Caco-2 (cell line): Measurements from ENCODE around the gene CCDC112. TPM values are rescaled to one million over a fixed set of nuclear protein-coding genes. Genes with fewer than 3 reads are reported as not detected.

Experiments
- BruUV-seq: library from RNA; stranded (reverse); fragments of 400-500 nt; replicated peaks from 2 replicates; lab custom pipeline; 2021; lab: Mats Ljungman, UMichigan
- CTCF ChIA-PET: fragments of 300-600 bp; sonication (Branson Sonifier 250); formaldehyde crosslinking; loops from one replicate; lab custom pipeline; 2022; ENCODE audit warnings: antibody characterized with exemption; lab: Charles Lee
- POLR2A ChIA-PET: fragments of 300-600 bp; sonication (Branson Sonifier 250); formaldehyde crosslinking; loops from one replicate; lab custom pipeline; 2022; ENCODE audit warnings: antibody characterized with exemption; lab: Charles Lee
- DNase-seq, 2 experiments: peaks; one replicate each; pipeline versions ENCODE4 v3.0.0 to v3.0.0-alpha.2; 2020 to 2022
- H3K27me3 ChIP-seq: replicated peaks from 2 replicates; pipeline ENCODE4 v1.6.0; 2011; ENCODE audit warnings: low read length; ENCODE audit not compliant: control insufficient read depth, insufficient read depth
- H3K36me3 ChIP-seq: 2 replicates; pipeline ENCODE4 v1.5.1; 2011; ENCODE audit warnings: low read length; ENCODE audit not compliant: control insufficient read depth, insufficient read depth
- H3K4me1 ChIP-seq: fragments of 250-450 bp; sonication (Bioruptor Pico); 2 replicates; pipeline ENCODE4 v1.5.1; 2020; ENCODE audit warnings: mild to moderate bottlenecking
- H3K4me3 ChIP-seq: 2 replicates; pipeline ENCODE4 v1.5.1; 2011; ENCODE audit warnings: low read depth, mild to moderate bottlenecking, control low read depth, low read length
- H3K9me3 ChIP-seq: fragments of 250-450 bp; sonication (Bioruptor Pico); 2 replicates; pipeline ENCODE4 v1.5.1; 2020; ENCODE audit warnings: mild to moderate bottlenecking, moderate library complexity
- H3K27ac Mint-ChIP-seq: one replicate; pipeline ENCODE4 v1.8.0; 2022; ENCODE audit warnings: mixed read lengths; ENCODE audit not compliant: unreplicated experiment
- H3K27me3 Mint-ChIP-seq: one replicate; pipeline ENCODE4 v1.8.0; 2022; ENCODE audit warnings: mixed read lengths; ENCODE audit not compliant: insufficient read depth, unreplicated experiment
- H3K36me3 Mint-ChIP-seq: one replicate; pipeline ENCODE4 v1.8.0; 2022; ENCODE audit warnings: mild to moderate bottlenecking, mixed read lengths; ENCODE audit not compliant: insufficient read depth, unreplicated experiment
- H3K4me1 Mint-ChIP-seq: one replicate; pipeline ENCODE4 v1.8.0; 2022; ENCODE audit warnings: low read depth, mixed read lengths; ENCODE audit not compliant: unreplicated experiment
- H3K4me3 Mint-ChIP-seq: one replicate; pipeline ENCODE4 v1.8.0; 2022; ENCODE audit warnings: mild to moderate bottlenecking, moderate library complexity, mixed read lengths; ENCODE audit not compliant: unreplicated experiment
- H3K9me3 Mint-ChIP-seq: one replicate; pipeline ENCODE4 v1.8.0; 2022; ENCODE audit warnings: mixed read lengths; ENCODE audit not compliant: unreplicated experiment
- CTCF ChIP-seq, 2 experiments: fragments of 200-600 bp in 1 of 2; IDR thresholded peaks; 1 replicate in 1 of 2; 2 replicates in 1 of 2; pipeline versions ENCODE4 v1.5.1 to v1.8.0; 2011 to 2022; ENCODE audit warnings: antibody characterized with exemption in 1 of 2, control low read depth in 1 of 2, inconsistent platforms in 1 of 2, low read depth in 1 of 2, low read length in 1 of 2, mild to moderate bottlenecking in 1 of 2, moderate library complexity in 1 of 2; ENCODE audit not compliant: insufficient read depth in 1 of 2, severe bottlenecking in 1 of 2, unreplicated experiment in 1 of 2
- intact Hi-C: fragments of 100-400 bp; cut with micrococcal nuclease; formaldehyde crosslinking; loops from one replicate; pipeline ENCODE4 v1.10.0; 2022; ENCODE audit not compliant: unreplicated experiment
- total RNA-seq: library from RNA; stranded (reverse); gene quantifications from 2 replicates; pipeline ENCODE4 v1.2.3, GENCODE V29; 2022

Gene CCDC112
- total RNA-seq, 1 experiment from 2014 or later: 2.9 TPM

DNA sequence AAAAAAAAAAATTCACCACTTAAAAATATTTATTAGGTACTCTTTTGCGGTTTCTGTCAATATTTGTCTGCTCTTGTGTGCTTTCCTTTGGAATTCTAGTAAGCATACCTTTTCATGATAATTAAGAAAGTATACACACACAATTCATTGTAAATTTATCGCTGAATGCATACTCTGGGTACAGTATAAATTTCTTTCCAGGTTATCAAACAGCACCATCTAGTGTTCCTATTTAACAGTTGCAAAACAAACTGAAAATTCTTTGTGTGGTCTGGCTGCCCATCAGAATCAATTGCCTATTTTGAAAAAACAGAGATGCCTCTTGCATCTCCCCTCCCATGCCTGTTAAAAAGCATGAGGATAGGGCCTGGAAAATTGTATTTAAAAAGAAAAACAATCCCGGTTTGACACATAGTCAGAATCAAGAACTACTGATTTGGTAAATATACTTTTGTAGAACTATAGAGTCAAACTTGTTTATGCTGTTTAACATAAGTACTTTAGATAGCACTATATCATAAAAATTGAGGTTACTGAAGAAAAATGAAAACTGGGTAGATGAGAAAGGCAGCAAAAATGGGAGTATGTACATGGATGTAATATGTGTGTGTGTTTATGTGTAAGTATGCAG, 50.0 kb downstream of the CCDC112 start:
- H3K4me3 Mint-ChIP-seq: no peak overlapping the region
- ChIA-PET CTCF (interaction anchor here (0.6 kb wide), 1 partner anchor 588 kb away, joined by 5 read pairs; no protein-coding TSS in a partner anchor), POLR2A (no interaction called here)
- peaks cover 6% of the 10 kb centered on the region for H3K4me1 Mint-ChIP-seq
- no peaks in the 10 kb centered on the region for H3K9me3 ChIP-seq
- peak; percentile 66 to 69 for TF ChIP-seq CTCF (IDR thresholded peaks at IDR 0.05; ENCODE audit: insufficient read depth in 1 of 2, low read depth in 1 of 2, low read length in 1 of 2, severe bottlenecking in 1 of 2, unreplicated experiment in 1 of 2)
- DNase-seq: peak in 1 of 2 experiments; percentile 15
- no peak overlapping the region for H3K27ac Mint-ChIP-seq
- H3K4me3 ChIP-seq: no peak overlapping the region
- no TSS peak for BruUV-seq
- intact Hi-C loops: loop anchor here (1.0 to 10.0 kb wide), 2 partner anchors 148 to 442 kb away; no protein-coding TSS in a partner anchor
- no peaks in the 10 kb centered on the region for H3K27me3 Mint-ChIP-seq
- H3K27me3 ChIP-seq: no peaks in the 10 kb centered on the region
- H3K36me3 Mint-ChIP-seq: peaks cover 11% of the 10 kb centered on the region
- H3K36me3 ChIP-seq: no peaks in the 10 kb centered on the region
- no peaks in the 10 kb centered on the region for H3K4me1 ChIP-seq
- peaks cover 6% of the 10 kb centered on the region for H3K9me3 Mint-ChIP-seq

DNA sequence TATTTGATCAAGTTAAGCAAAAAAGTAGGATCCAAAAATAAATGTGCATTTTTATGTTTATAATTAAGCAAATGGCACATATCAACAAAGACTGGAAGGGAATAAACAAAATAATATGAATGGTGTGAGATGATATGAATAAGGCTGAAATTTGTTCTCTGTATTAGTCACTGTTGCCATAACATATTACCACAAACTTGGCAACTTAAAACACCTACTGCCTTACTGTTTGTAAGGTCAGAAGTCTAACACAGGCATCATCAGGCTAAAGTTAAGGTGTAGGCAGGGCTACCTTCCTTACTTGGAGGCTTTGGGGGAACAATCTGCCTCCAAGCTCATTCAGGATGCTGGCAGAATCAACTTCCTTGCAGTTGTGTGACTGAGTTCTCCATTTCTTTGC, 53.0 kb downstream of the CCDC112 start:
- no peak overlapping the region for H3K27ac Mint-ChIP-seq
- TF ChIP-seq CTCF (IDR thresholded peaks at IDR 0.05; ENCODE audit: insufficient read depth in 1 of 2, low read depth in 1 of 2, low read length in 1 of 2, severe bottlenecking in 1 of 2, unreplicated experiment in 1 of 2): no peak
- Histone ChIP-seq H3K4me1 (no peaks in the 10 kb centered on the region), H3K27me3 (no peaks in the 10 kb centered on the region), H3K9me3 (no peaks in the 10 kb centered on the region), H3K36me3 (0 out of 2 replicates have a peak, but pooled peaks cover 1% of the 10 kb centered on the region), H3K4me3 (no peak overlapping the region)
- H3K4me1 Mint-ChIP-seq: no peaks in the 10 kb centered on the region
- no peak overlapping the region for H3K4me3 Mint-ChIP-seq
- ChIA-PET POLR2A (no interaction called here), CTCF (no interaction called here)
- intact Hi-C loops: loop anchor here (10.0 kb wide), 1 partner anchor 439 kb away; no protein-coding TSS in a partner anchor
- no peaks in the 10 kb centered on the region for H3K9me3 Mint-ChIP-seq
- BruUV-seq: no TSS peak
- H3K27me3 Mint-ChIP-seq: no peaks in the 10 kb centered on the region
- DNase-seq: no peak
- H3K36me3 Mint-ChIP-seq: peaks cover 11% of the 10 kb centered on the region

GRCh38 chr5:115241881-115242642, 54.4 kb downstream of the CCDC112 start:
- no peak overlapping the region for H3K27ac Mint-ChIP-seq
- CTCF ChIA-PET: interaction anchor here (0.6 kb wide), 1 partner anchor 332 kb away, joined by 4 read pairs; no protein-coding TSS in a partner anchor
- H3K27me3 Mint-ChIP-seq: no peaks in the 10 kb centered on the region
- no peak overlapping the region for H3K4me3 ChIP-seq
- peaks cover 11% of the 10 kb centered on the region for H3K36me3 Mint-ChIP-seq
- POLR2A ChIA-PET: no interaction called here
- H3K9me3 Mint-ChIP-seq: no peaks in the 10 kb centered on the region
- H3K27me3 ChIP-seq: no peaks in the 10 kb centered on the region
- no peaks in the 10 kb centered on the region for H3K4me1 Mint-ChIP-seq
- H3K9me3 ChIP-seq: no peaks in the 10 kb centered on the region
- BruUV-seq: no TSS peak
- H3K4me3 Mint-ChIP-seq: no peak overlapping the region
- DNase-seq: no peak
- TF ChIP-seq CTCF (IDR thresholded peaks at IDR 0.05; ENCODE audit: insufficient read depth in 1 of 2, low read depth in 1 of 2, low read length in 1 of 2, severe bottlenecking in 1 of 2, unreplicated experiment in 1 of 2): no peak
- H3K4me1 ChIP-seq: no peaks in the 10 kb centered on the region
- 0 out of 2 replicates have a peak, but pooled peaks cover 1% of the 10 kb centered on the region for H3K36me3 ChIP-seq
- intact Hi-C loops: loop anchor here (10.0 kb wide), 1 partner anchor 437 kb away; no protein-coding TSS in a partner anchor
